H1 (cell line): ENCODE results near the gene COL26A1. TPM values are rescaled to one million over a fixed set of nuclear protein-coding genes. Genes with fewer than 3 reads are reported as not detected.
"Not testable (repeated sequence)": the region's sequence is repeated elsewhere in the genome, so short reads cannot be mapped to it uniquely, and the experiment has no call there.

Experiments
- CTCF ChIA-PET: fragments of 300-600 bp; sonication (Branson Sonifier 250); formaldehyde crosslinking; loops from one replicate; lab custom pipeline; 2021; ENCODE audit not compliant: partially characterized antibody; lab: Charles Lee
- POLR2A ChIA-PET: fragments of 300-600 bp; sonication (Branson Sonifier 250); formaldehyde crosslinking; loops from one replicate; lab custom pipeline; 2021; ENCODE audit warnings: inconsistent platforms; ENCODE audit not compliant: partially characterized antibody; lab: Charles Lee
- DNase-seq, 2 experiments: peaks; one replicate each; pipeline versions ENCODE4 v3.0.0 to v3.0.0-alpha.2; 2010 to 2022; ENCODE audit warnings: low spot score in 2 of 2, low read depth in 1 of 2, mixed read lengths in 1 of 2
- FAIRE-seq: peaks from 2 replicates; lab custom pipeline; 2011; peaks lifted over from hg19 to GRCh38; lab: Jason Lieb, UNC
- H2AFZ ChIP-seq: 2 replicates; pipeline ENCODE4 v1.8.1; 2012; ENCODE audit warnings: low read length, inconsistent platforms
- H2AK5ac ChIP-seq: 2 replicates; pipeline ENCODE4 v1.6.1; 2013; ENCODE audit warnings: low read depth, low read length
- H2BK120ac ChIP-seq: replicated peaks from 2 replicates; pipeline ENCODE3; 2013; ENCODE audit warnings: low read depth, low read length, inconsistent platforms
- H2BK12ac ChIP-seq: 2 replicates; pipeline ENCODE4 v1.6.1; 2013; ENCODE audit warnings: low read depth, low read length
- H2BK15ac ChIP-seq: 2 replicates; pipeline ENCODE4 v1.6.1; 2013; ENCODE audit warnings: low read length
- H2BK20ac ChIP-seq: 2 replicates; pipeline ENCODE4 v1.6.1; 2013; ENCODE audit warnings: low read length
- H2BK5ac ChIP-seq: 2 replicates; pipeline ENCODE4 v1.6.1; 2013; ENCODE audit warnings: low read depth, low read length
- H3K14ac ChIP-seq: 2 replicates; pipeline ENCODE4 v1.6.1; 2013; ENCODE audit warnings: inconsistent platforms; ENCODE audit not compliant: insufficient read length
- H3K18ac ChIP-seq: 2 replicates; pipeline ENCODE4 v1.6.1; 2013; ENCODE audit warnings: low read length; ENCODE audit errors: extremely low read depth
- H3K23ac ChIP-seq: 2 replicates; pipeline ENCODE4 v1.6.1; 2013; ENCODE audit warnings: inconsistent platforms; ENCODE audit not compliant: insufficient read length
- H3K23me2 ChIP-seq: 2 replicates; pipeline ENCODE4 v1.6.1; 2013; ENCODE audit warnings: low read depth, low read length
- H3K27ac ChIP-seq: 2 replicates; pipeline ENCODE4 v1.6.1; 2011; ENCODE audit warnings: low read depth, low read length, inconsistent platforms
- H3K27me3 ChIP-seq, 4 experiments: replicated peaks in 1 of 4; 1 replicate in 1 of 4; 2 replicates in 3 of 4; pipeline versions ENCODE4 v1.6.1 to v1.8.1; 2011 to 2013; ENCODE audit warnings: low read length in 3 of 4, mild to moderate bottlenecking in 3 of 4, inconsistent platforms in 2 of 4, mixed read lengths in 2 of 4, moderate library complexity in 1 of 4; ENCODE audit not compliant: control insufficient read depth in 3 of 4, insufficient read depth in 3 of 4; ENCODE audit errors: extremely low read depth in 1 of 4
- H3K36me3 ChIP-seq, 4 experiments: 2 replicates each; pipeline versions ENCODE4 v1.6.1 to v1.8.1; 2011 to 2013; ENCODE audit warnings: mild to moderate bottlenecking in 4 of 4, low read length in 3 of 4, moderate library complexity in 2 of 4, control low read depth in 1 of 4, inconsistent platforms in 1 of 4; ENCODE audit not compliant: insufficient read depth in 4 of 4, control insufficient read depth in 2 of 4
- H3K4ac ChIP-seq: replicated peaks from 2 replicates; pipeline ENCODE3; 2013; ENCODE audit warnings: low read length, low read depth, mixed read lengths, inconsistent platforms; ENCODE audit not compliant: insufficient read length
- H3K4me1 ChIP-seq, 4 experiments: replicated peaks in 1 of 4; 1 replicate in 1 of 4; 2 replicates in 3 of 4; pipeline versions ENCODE4 v1.6.1 to v1.8.1; 2011 to 2013; ENCODE audit warnings: low read length in 3 of 4, inconsistent platforms in 2 of 4, mixed read lengths in 1 of 4; ENCODE audit not compliant: insufficient read depth in 4 of 4, control insufficient read depth in 3 of 4
- H3K4me2 ChIP-seq, 2 experiments: 2 replicates each; pipeline versions ENCODE4 v1.6.1 to v1.8.1; 2011 to 2013; ENCODE audit warnings: low read depth in 2 of 2, low read length in 2 of 2, control low read depth in 1 of 2, inconsistent platforms in 1 of 2, mild to moderate bottlenecking in 1 of 2; ENCODE audit not compliant: insufficient read depth in 1 of 2
- H3K4me3 ChIP-seq, 4 experiments: fragments of 200-600, 300-600 bp in 1 of 4; sonication (generic), shearing (Covaris generic), sonication (Bioruptor Twin) in 1 of 4; 2 replicates each; pipeline versions ENCODE4 v1.5.1 to v1.8.1; 2011 to 2016; ENCODE audit warnings: low read length in 4 of 4, low read depth in 3 of 4, control low read depth in 2 of 4, inconsistent platforms in 2 of 4, mild to moderate bottlenecking in 2 of 4, mixed read lengths in 1 of 4, moderate library complexity in 1 of 4; ENCODE audit not compliant: insufficient read depth in 2 of 4; ENCODE audit errors: extremely low read depth in 1 of 4
- H3K56ac ChIP-seq: replicated peaks from 2 replicates; pipeline ENCODE3; 2013; ENCODE audit warnings: low read depth, mild to moderate bottlenecking, mixed read lengths, low read length, inconsistent platforms; ENCODE audit not compliant: insufficient read length
- H3K79me1 ChIP-seq: 2 replicates; pipeline ENCODE4 v1.6.1; 2013; ENCODE audit warnings: low read depth, low read length, control low read depth
- H3K79me2 ChIP-seq, 2 experiments: 2 replicates each; pipeline versions ENCODE4 v1.6.1 to v1.8.1; 2012 to 2013; ENCODE audit warnings: low read length in 2 of 2, mild to moderate bottlenecking in 2 of 2, inconsistent platforms in 1 of 2; ENCODE audit not compliant: insufficient read depth in 2 of 2, control insufficient read depth in 1 of 2
- H3K9ac ChIP-seq, 4 experiments: replicated peaks in 1 of 4; 1 replicate in 1 of 4; 2 replicates in 3 of 4; pipeline versions ENCODE4 v1.6.1 to v1.8.1; 2011 to 2013; ENCODE audit warnings: low read depth in 3 of 4, low read length in 3 of 4, control low read depth in 2 of 4, mild to moderate bottlenecking in 2 of 4, moderate library complexity in 2 of 4, inconsistent platforms in 1 of 4; ENCODE audit errors: extremely low read depth in 1 of 4
- H3K9me3 ChIP-seq, 2 experiments: 2 replicates each; pipeline versions ENCODE4 v1.6.1 to v1.8.1; 2012 to 2013; ENCODE audit warnings: mild to moderate bottlenecking in 2 of 2, moderate library complexity in 2 of 2, control low read depth in 1 of 2, inconsistent platforms in 1 of 2, low read depth in 1 of 2, low read length in 1 of 2, mixed read lengths in 1 of 2; ENCODE audit not compliant: insufficient read depth in 2 of 2
- H4K20me1 ChIP-seq, 2 experiments: replicated peaks in 1 of 2; 2 replicates each; pipeline versions ENCODE3 to v1.8.1; 2011 to 2013; ENCODE audit warnings: inconsistent platforms in 2 of 2, low read length in 2 of 2, mild to moderate bottlenecking in 1 of 2; ENCODE audit not compliant: insufficient read depth in 2 of 2, control insufficient read depth in 1 of 2
- H4K5ac ChIP-seq: 2 replicates; pipeline ENCODE4 v1.6.1; 2013; ENCODE audit warnings: low read length, low read depth, mixed read lengths, inconsistent platforms; ENCODE audit not compliant: insufficient read length
- H4K8ac ChIP-seq: 2 replicates; pipeline ENCODE4 v1.8.0; 2013; ENCODE audit warnings: mild to moderate bottlenecking, moderate library complexity, low read length, inconsistent platforms; ENCODE audit not compliant: insufficient read depth; ENCODE audit errors: extremely low read depth
- H4K91ac ChIP-seq: replicated peaks from 2 replicates; pipeline ENCODE3; 2013; ENCODE audit warnings: low read length, mixed read lengths, inconsistent platforms; ENCODE audit not compliant: insufficient read length
- KDM1A ChIP-seq: fragments of 200-600, 300-600 bp; sonication (generic); IDR thresholded peaks from 2 replicates; pipeline ENCODE4 v1.7.1; 2016; ENCODE audit warnings: mild to moderate bottlenecking, low read length, borderline replicate concordance
- WGBS, 2 experiments: shearing (Covaris generic) in 1 of 2; methylation state at CpG; one replicate each; pipeline versions ENCODE4 v1.1.6 to v1.1.7; 2013 to 2015; ENCODE audit warnings: low lambda C conversion rate in 2 of 2, mixed read lengths in 2 of 2, inconsistent platforms in 1 of 2, low coverage in 1 of 2, missing lambda C conversion rate in 1 of 2; ENCODE audit not compliant: insufficient replicate concordance in 2 of 2, insufficient coverage in 1 of 2, insufficient read length in 1 of 2; ENCODE audit errors: extremely low coverage in 1 of 2, missing lambda C conversion rate in 1 of 2; 5-methylcytosine and 5-hydroxymethylcytosine counted together
- polyA plus RNA-seq, 7 experiments: library from polyadenylated mRNA; depleted of rRNA in 3 of 7; stranded (reverse) in 5 of 7; unstranded in 2 of 7; fragments of >200 nt in 5 of 7; fragments of 200-250 nt in 2 of 7; gene quantifications; 1 replicate in 5 of 7; 2 replicates in 1 of 7; 4 replicates in 1 of 7; pipeline versions ENCODE4 v1.2.1 to v1.2.3, GENCODE V29; 2011 to 2013; ENCODE audit warnings: missing spikeins in 2 of 7, mixed read lengths in 2 of 7
- total RNA-seq: library from RNA; stranded (reverse); fragmentation: NEBNext Ultra II Directional; extraction: Animal tissue kit (Norgen Biotek cat#: 25700); gene quantifications from 2 replicates; pipeline ENCODE4 v1.2.1, GENCODE V29; 2021

Gene COL26A1
- total and polyA plus RNA-seq, 2 of the 8 experiments (the other 6 are each of a cell fraction or from before 2014, with no cell fraction given), result 51.1 to 68.8 TPM

- WGBS, 2 experiments, result 83% methylated on average over 3 of the region's 3 CpGs; no CpG with 5 or more reads in 1 of the 2 experiments
- H3K4me3 ChIP-seq, H3K27me3 ChIP-seq, H2BK5ac ChIP-seq, H4K8ac ChIP-seq, H3K4me2 ChIP-seq, FAIRE-seq, H3K18ac ChIP-seq, H3K9ac ChIP-seq, H3K14ac ChIP-seq, H2BK12ac ChIP-seq, H2BK15ac ChIP-seq, H3K4ac ChIP-seq, H2BK20ac ChIP-seq, H3K27ac ChIP-seq, H3K56ac ChIP-seq, H3K79me1 ChIP-seq, H2BK120ac ChIP-seq, H4K5ac ChIP-seq, H2AFZ ChIP-seq, H2AK5ac ChIP-seq, H3K9me3 ChIP-seq, H3K36me3 ChIP-seq, H4K91ac ChIP-seq, H3K23me2 ChIP-seq, H3K23ac ChIP-seq, H4K20me1 ChIP-seq, H3K79me2 ChIP-seq, DNase-seq: not testable (repeated sequence)
- H3K4me1 ChIP-seq, result peaks cover 0 to 15% (median 7%) of the 10 kb centered on the region in 4 experiments; a peak in 6 of 7 replicates
- TF ChIP-seq KDM1A, result peak; percentile 90; the same call in 1 of the 2 replicates
- ChIA-PET POLR2A (interaction anchor here (1.2 to 2.3 kb wide), 6 partner anchors 12 to 64 kb away, joined by 3 to 19 read pairs (median 5); no protein-coding TSS in a partner anchor), CTCF (interaction anchor here (0.5 to 3.8 kb wide), 5 partner anchors 18 to 320 kb away, joined by 3 to 24 read pairs (median 15); no protein-coding TSS in a partner anchor)
Measured at GRCh38 chr7:101561293-101561692, 198.6 kb downstream of the COL26A1 start.
